C4-2B (cell line): ENCODE measurements around the gene POLR2E.

Experiments
- ZFX ChIP-seq: fragments of 450-650 bp; IDR thresholded peaks from 2 replicates; pipeline ENCODE4 v1.6.1; 2017
- TF ChIP-seq, protein P1 (sequence below): fragments of 450-650 bp; conservative IDR thresholded peaks from 2 replicates; pipeline ENCODE4 v1.5.1; 2017; ENCODE audit warnings: mild to moderate bottlenecking

DNA sequence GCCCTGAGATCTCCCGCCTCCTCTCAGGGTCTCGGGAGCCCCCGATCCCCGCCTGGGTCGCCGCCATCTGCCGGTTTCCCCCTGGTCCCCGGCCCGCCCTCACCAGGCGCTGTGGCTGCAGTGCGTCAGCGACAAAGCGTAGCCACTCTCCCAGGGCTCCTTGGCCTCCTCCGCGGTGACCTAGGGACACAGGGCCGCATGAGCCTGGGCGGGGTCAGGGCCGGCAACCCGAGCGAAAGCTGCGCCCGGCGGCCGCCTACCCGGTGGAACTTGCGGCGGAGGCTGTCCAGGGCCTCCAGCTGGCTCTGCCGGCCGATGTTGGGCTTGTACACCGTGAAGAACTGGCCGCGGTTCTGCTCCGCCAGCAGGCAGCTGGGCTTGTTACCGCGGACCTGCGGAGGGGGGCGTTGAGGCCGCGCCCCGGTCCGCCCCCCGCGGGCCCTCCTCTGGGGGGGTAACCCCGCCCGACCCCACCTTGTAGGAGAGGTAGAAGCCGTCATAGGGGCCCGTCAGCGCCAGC is 13.9 kb upstream of the POLR2E start:
- TF ChIP-seq, protein P1, sequence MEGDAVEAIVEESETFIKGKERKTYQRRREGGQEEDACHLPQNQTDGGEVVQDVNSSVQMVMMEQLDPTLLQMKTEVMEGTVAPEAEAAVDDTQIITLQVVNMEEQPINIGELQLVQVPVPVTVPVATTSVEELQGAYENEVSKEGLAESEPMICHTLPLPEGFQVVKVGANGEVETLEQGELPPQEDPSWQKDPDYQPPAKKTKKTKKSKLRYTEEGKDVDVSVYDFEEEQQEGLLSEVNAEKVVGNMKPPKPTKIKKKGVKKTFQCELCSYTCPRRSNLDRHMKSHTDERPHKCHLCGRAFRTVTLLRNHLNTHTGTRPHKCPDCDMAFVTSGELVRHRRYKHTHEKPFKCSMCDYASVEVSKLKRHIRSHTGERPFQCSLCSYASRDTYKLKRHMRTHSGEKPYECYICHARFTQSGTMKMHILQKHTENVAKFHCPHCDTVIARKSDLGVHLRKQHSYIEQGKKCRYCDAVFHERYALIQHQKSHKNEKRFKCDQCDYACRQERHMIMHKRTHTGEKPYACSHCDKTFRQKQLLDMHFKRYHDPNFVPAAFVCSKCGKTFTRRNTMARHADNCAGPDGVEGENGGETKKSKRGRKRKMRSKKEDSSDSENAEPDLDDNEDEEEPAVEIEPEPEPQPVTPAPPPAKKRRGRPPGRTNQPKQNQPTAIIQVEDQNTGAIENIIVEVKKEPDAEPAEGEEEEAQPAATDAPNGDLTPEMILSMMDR, result no peak
- no peak for TF ChIP-seq ZFX
